Measurements from ENCODE around the gene MSL1.

The MSL1 gene

DNA sequence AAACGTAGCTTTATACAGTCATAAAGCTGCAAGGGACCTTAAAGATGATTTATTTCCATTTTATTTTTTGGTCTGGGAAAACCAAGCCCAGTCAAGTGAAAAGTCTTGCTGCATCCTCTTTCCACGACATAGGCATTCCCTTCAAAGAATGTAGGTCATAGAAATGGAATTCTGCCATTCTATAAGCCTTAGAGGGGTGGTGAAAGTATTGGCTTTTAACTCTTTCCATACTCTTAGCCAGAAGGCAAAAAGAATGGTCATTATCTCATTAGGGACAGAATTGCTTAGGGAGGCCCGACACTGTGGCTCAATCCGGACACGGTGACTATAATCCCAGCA, 7.9 kb upstream of the MSL1 start:
- TF ChIP-seq NFIC (IDR thresholded peaks at IDR 0.05) (no peak), TEAD4 (IDR thresholded peaks at IDR 0.05) (peak; percentile 50), FOXM1 (IDR thresholded peaks at IDR 0.05; ENCODE audit: borderline replicate concordance, low read depth) (0 out of 2 replicates have a peak, but pooled peaks have one; percentile 6), MAX (IDR thresholded peaks at IDR 0.05) (no peak), TAF1 (IDR thresholded peaks at IDR 0.05; ENCODE audit: low read depth) (no peak), EP300 (IDR thresholded peaks at IDR 0.05; ENCODE audit: borderline replicate concordance) (0 out of 2 replicates have a peak, but pooled peaks have one; percentile 0)

DNA sequence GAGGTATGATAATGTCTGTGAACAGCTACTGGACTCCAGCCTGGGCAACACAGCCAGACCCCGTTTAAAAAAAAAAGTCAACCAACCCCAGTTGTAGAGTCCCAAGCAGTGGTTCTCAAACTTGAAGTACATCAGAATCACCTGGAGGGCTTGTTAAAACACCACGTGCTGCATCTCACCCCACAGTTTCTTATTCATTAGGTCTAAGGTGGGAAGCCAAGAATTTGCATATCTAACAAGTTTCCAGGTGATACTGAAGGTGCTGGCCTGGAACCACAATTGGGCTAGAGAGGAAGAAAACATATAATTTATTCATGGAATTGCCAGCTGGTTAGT, 6.7 kb upstream of the MSL1 start:
- TF ChIP-seq CREB1 (IDR thresholded peaks at IDR 0.05; ENCODE audit: low read depth): no peak
- TF ChIP-seq FOXM1 (IDR thresholded peaks at IDR 0.05; ENCODE audit: borderline replicate concordance, low read depth): no peak
- TF ChIP-seq NFIC (IDR thresholded peaks at IDR 0.05): no peak
- TF ChIP-seq EP300 (IDR thresholded peaks at IDR 0.05; ENCODE audit: borderline replicate concordance): no peak
- no peak for TF ChIP-seq EGR1 (IDR thresholded peaks at IDR 0.05)
- TF ChIP-seq TEAD4 (IDR thresholded peaks at IDR 0.05): no peak
- TF ChIP-seq TCF12 (IDR thresholded peaks at IDR 0.05; ENCODE audit: low read depth): no peak
- TF ChIP-seq ZBTB7A (IDR thresholded peaks at IDR 0.05; ENCODE audit: low read depth): no peak
- TF ChIP-seq YY1 (IDR thresholded peaks at IDR 0.05; ENCODE audit: low read depth): no peak
- no peak for TF ChIP-seq TAF1 (IDR thresholded peaks at IDR 0.05; ENCODE audit: low read depth)
- TF ChIP-seq MAX (IDR thresholded peaks at IDR 0.05): no peak
- TF ChIP-seq CEBPB (IDR thresholded peaks at IDR 0.05): no peak

DNA sequence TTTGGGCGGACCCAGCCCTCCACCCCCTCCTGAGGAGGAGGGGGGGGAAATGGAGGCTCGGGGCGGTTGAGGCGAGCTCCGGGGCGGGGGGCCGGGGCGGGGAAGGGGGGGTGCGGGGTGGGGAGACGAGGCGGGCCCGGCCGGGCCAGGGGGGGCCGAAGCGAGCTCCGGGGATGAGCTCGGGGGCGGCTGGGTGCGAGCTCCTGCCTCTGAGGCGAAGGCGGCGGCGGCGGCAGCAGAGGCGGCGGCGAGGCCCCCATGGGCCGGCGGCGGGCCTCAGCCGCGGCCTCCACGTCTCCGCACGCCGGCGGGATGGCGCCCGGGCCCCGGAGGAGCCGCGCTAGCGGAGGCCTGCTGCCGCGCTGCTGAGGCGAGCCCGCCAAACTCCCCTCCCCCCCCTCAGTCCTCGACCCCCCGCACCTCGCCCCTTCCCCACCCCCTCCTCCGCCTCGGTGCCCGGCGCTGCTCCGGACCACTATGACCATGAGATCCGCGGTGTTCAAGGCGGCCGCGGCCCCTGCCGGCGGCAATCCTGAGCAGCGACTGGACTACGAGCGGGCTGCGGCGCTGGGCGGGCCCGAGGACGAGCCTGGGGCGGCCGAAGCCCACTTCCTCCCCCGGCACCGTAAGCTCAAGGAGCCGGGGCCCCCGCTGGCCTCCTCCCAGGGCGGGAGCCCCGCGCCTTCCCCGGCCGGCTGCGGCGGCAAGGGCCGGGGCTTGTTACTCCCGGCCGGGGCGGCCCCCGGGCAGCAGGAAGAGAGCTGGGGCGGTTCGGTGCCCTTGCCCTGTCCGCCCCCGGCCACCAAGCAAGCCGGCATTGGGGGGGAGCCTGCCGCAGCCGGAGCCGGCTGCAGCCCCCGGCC, 596 bp downstream of the MSL1 start:
- TF ChIP-seq RAD21 (IDR thresholded peaks at IDR 0.05; ENCODE audit: low read depth) (peak; percentile 6; the same call in 1 of the 2 replicates), NFIC (IDR thresholded peaks at IDR 0.05) (no peak), YY1 (IDR thresholded peaks at IDR 0.05; ENCODE audit: low read depth) (no peak), CREB1 (IDR thresholded peaks at IDR 0.05; ENCODE audit: low read depth) (no peak), EP300 (IDR thresholded peaks at IDR 0.05; ENCODE audit: borderline replicate concordance) (no peak)
- TF ChIP-seq, protein P1, sequence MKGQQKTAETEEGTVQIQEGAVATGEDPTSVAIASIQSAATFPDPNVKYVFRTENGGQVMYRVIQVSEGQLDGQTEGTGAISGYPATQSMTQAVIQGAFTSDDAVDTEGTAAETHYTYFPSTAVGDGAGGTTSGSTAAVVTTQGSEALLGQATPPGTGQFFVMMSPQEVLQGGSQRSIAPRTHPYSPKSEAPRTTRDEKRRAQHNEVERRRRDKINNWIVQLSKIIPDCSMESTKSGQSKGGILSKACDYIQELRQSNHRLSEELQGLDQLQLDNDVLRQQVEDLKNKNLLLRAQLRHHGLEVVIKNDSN (IDR thresholded peaks at IDR 0.05): no peak

DNA sequence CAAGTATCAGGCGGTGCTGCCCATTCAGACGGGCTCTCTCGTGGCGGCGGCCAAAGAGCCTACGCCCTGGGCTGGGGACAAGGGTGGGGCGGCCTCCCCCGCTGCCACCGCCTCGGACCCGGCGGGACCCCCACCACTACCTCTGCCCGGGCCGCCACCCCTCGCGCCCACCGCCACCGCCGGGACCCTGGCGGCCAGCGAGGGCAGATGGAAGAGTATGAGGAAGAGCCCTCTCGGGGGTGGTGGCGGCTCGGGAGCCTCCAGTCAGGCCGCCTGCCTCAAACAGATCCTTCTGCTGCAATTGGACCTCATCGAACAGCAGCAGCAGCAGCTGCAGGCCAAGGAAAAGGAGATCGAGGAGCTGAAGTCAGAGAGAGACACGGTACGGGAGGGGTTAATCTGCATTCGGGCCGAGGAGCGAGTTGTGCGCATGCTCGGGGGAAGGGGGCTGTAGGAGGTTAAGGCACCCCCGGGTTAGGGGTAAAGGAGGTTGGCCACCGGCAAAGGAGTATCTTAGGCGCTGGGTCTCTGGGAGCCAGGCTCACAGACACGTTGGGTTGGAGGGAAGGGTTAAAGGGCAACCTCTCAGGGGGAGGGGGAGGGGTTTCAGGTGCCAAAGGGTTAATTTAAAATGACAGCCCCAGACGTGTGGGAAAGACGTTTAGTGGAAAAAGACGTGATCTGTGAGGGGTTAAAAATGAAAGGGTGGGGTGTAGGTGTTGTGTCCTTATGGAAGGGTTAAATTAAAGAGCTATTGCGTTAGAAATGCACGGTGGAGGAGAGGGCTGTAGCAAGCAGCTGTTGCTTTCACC, 1.4 kb downstream of the MSL1 start:
- TF ChIP-seq REST (IDR thresholded peaks at IDR 0.05; ENCODE audit: low read depth): no peak
- TF ChIP-seq EP300 (IDR thresholded peaks at IDR 0.05; ENCODE audit: borderline replicate concordance): no peak
- TF ChIP-seq NFIC (IDR thresholded peaks at IDR 0.05): no peak
- TF ChIP-seq TEAD4 (IDR thresholded peaks at IDR 0.05): no peak
- no peak; the same call in 1 of the 2 replicates for TF ChIP-seq TCF12 (IDR thresholded peaks at IDR 0.05; ENCODE audit: low read depth)
- no peak; the same call in 1 of the 2 replicates for TF ChIP-seq CEBPB (IDR thresholded peaks at IDR 0.05)
- peak; percentile 55 for TF ChIP-seq ZBTB7A (IDR thresholded peaks at IDR 0.05; ENCODE audit: low read depth)
- TF ChIP-seq, protein P1 (IDR thresholded peaks at IDR 0.05): no peak
- TF ChIP-seq RAD21 (IDR thresholded peaks at IDR 0.05; ENCODE audit: low read depth): no peak
- no peak for TF ChIP-seq CREB1 (IDR thresholded peaks at IDR 0.05; ENCODE audit: low read depth)
- no peak for TF ChIP-seq TAF1 (IDR thresholded peaks at IDR 0.05; ENCODE audit: low read depth)
- no peak for TF ChIP-seq FOXM1 (IDR thresholded peaks at IDR 0.05; ENCODE audit: borderline replicate concordance, low read depth)
- peak; percentile 86 for TF ChIP-seq MAX (IDR thresholded peaks at IDR 0.05)
- TF ChIP-seq EGR1 (IDR thresholded peaks at IDR 0.05): no peak
- TF ChIP-seq YY1 (IDR thresholded peaks at IDR 0.05; ENCODE audit: low read depth): no peak

DNA sequence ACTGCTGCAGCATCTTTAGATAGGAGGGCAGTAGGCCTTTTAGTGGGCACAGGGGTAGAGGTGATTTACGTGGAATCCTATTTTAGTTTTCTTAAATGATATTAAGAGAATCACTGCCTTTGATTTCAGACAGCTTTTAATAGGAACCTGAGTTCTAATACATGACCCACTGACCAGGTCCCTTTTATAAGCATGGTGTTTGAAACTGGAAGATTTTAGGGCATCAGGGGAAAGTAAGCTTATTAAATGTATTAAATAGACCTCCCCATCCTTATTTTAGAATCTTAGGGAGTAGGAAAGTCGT, 2.0 kb downstream of the MSL1 start:
- TF ChIP-seq YY1 (IDR thresholded peaks at IDR 0.05; ENCODE audit: low read depth): no peak
- TF ChIP-seq NFIC (IDR thresholded peaks at IDR 0.05): no peak
- no peak for TF ChIP-seq MAX (IDR thresholded peaks at IDR 0.05)
- TF ChIP-seq FOXM1 (IDR thresholded peaks at IDR 0.05; ENCODE audit: borderline replicate concordance, low read depth): no peak
- TF ChIP-seq TCF12 (IDR thresholded peaks at IDR 0.05; ENCODE audit: low read depth): no peak
- TF ChIP-seq CEBPB (IDR thresholded peaks at IDR 0.05): no peak
- no peak for TF ChIP-seq ZBTB7A (IDR thresholded peaks at IDR 0.05; ENCODE audit: low read depth)
- no peak for TF ChIP-seq RAD21 (IDR thresholded peaks at IDR 0.05; ENCODE audit: low read depth)
- TF ChIP-seq TEAD4 (IDR thresholded peaks at IDR 0.05): no peak
- TF ChIP-seq, protein P1 (IDR thresholded peaks at IDR 0.05): no peak
- no peak for TF ChIP-seq REST (IDR thresholded peaks at IDR 0.05; ENCODE audit: low read depth)
- TF ChIP-seq EP300 (IDR thresholded peaks at IDR 0.05; ENCODE audit: borderline replicate concordance): no peak
- no peak for TF ChIP-seq TAF1 (IDR thresholded peaks at IDR 0.05; ENCODE audit: low read depth)
- TF ChIP-seq EGR1 (IDR thresholded peaks at IDR 0.05): no peak
- no peak for TF ChIP-seq CREB1 (IDR thresholded peaks at IDR 0.05; ENCODE audit: low read depth)
